GM21390 (cell line): ENCODE results near the gene FOXN3.

Source experiments
- ATAC-seq: cut with Tn5 transposase; IDR thresholded peaks from one replicate; pipeline ENCODE4 v1.9.1; 2021; ENCODE audit not compliant: unreplicated experiment

Gene FOXN3

DNA sequence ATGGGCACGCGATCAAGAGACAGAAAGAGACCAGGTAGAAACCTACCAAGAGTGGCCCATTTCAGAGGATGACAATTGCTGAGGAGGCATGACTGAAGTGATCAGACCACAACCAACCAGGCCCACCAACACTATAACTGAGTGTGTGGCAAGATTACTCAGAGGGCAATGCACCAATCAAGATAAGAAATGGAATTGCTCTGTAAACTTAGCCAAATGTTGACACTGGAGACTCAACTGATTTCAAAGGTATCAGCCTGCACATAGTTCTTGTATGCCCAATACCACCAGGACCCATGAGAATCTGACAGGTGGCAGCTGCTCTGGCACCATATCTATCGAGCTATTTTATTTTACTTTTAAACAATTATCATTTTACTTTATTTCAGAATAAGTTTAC, 128.9 kb downstream of the FOXN3 start:
- ATAC-seq = no peak

DNA sequence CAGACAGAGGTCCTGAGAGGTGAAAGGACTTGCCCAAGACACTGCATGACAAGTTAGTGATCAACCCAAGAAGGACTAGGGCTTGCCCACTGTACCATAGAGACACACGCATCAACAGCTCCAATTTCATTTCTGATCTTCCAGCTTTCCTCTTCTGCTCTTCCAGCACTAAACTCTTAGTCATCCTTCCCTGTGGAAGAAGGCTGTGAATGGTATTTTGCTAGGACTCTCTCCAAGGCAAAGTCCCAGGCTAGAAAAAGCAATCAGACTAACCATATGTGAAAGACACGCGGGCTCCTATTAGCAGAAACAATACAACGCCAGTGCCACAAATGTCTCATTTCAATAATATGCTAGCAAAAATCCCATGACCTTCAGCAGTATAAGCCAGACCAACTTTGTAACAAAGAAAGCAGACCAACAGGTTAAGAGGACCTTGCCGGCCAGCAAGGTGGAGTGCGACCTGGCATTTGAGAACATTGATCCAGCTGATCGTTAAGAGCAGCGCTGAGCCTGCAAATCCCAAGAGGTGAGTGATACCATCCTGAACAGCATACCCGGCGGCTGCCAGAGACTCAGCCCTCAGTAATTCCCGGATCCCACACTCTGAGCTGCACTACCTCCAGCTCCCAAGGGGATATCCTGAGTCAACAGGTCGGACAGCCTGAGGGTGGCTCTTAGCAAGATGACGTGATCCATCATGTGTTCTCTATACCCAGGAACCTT, 132.5 kb downstream of the FOXN3 start:
- ATAC-seq = no peak

DNA sequence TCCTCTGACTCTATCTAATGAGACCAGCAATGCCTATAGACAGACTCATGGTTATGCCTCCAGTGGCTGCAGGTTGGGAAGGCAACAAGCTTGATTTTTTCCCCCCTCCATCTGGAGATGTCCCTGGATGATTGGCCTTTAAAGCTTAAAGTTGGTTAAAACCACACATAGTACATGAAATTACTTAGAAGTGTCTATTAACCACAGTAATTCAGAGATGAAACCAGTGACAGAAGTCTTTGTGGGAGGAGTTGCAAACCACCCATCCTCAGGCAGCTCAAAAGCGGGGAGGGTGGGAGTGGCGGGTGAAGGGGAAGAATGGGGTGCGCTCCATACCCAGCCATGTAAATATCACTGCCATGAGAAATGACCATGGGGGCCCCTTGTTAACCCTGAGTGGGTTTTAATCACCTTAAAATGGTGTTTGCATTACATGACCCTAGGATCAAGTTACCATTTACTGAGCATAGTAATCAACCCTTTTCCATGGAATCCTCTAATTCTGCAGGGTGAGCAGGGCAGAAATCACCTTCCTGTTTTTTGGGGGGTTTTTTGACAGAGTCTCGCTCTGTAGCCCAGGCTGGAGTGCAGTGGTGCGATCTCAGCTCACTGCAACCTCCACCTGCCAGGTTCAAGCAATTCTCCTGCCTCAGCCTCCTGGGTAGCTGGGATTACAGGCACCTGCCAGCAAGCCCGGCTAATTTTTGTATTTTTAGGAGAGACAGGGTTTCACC, 133.5 kb downstream of the FOXN3 start:
- ATAC-seq = peak; percentile 95

DNA sequence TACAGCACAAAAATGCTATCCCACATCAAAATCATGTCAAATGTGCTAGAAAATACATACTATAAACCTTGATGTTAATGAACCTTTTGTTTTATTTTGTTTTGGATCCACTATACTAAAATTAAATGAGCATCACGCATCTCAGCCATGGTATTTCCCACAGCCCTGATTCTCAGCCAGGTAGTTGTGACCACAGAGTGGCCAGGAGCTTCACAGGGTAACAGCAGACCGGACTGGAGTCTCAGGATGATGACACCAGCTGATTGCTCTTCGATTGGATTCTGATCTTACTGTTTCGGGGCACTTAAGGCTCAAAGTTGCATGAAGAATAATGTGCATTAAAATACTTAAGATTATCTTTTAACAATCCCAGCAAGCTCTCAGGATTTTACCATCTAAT, 134.8 kb downstream of the FOXN3 start:
- no peak for ATAC-seq

DNA sequence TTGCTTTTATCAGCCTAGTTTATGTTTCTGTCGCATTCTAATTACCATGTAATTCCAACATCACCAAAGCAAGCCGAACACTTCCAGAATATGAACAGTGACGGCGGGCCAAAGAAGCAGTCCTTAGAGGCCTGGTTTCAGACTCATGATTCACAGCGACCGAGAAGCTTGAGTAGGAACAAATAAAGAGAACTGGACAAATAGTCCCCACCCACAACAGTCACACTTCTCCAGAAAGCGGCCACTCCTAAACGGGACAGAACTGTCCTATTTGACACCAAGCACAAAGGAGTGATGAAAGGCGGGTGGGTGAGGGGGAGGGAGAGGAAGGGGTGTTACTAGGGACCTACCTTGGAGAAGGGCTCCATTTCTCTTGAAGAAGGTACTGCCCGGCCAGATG, 136.4 kb downstream of the FOXN3 start:
- no peak for ATAC-seq

DNA sequence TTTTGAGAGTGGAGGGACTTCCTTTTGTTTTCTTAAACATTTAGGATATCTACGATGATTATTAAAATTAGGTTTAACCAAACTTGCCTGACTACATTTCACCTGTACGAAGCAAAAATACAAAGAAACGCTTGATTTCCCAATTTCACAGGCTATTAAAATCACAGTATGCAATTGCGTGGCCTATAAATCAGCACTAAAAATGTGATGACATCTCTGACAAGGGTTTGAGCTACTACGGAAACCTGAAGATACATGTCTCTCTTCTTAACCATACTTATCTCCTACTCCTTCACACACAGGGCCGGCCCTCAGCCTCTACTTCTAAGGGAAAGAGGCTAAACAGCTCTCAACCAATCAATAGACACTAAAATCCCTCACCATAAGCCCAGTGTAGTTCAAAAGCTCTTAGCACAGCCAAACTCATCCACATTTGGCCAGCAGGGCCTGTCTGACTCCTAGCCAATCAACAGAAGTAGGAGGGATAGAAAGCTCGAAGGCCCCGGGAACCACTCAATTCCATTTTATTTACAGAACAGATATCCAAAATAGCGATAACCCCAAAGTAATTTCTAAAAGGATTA, 137.3 kb downstream of the FOXN3 start:
- ATAC-seq = no peak

DNA sequence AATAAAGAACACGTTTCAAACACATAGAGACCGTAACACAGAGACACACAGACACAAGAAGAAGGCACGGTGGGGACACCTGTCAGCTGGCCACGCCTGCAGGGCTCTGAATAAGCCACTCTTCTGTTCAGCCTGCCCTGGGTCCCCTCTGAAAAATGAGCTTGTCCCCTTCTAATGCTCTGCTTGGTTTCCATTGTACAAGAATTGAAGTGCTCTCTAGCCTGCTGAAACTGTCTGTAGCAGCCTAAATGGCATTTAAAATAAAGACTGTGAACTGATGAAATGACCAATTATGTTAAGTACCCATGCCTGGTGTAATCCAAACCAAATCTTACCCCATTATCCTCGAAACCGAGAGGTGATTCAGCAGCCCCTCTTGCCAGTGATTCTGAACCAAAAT, 139.8 kb downstream of the FOXN3 start:
- no peak for ATAC-seq

DNA sequence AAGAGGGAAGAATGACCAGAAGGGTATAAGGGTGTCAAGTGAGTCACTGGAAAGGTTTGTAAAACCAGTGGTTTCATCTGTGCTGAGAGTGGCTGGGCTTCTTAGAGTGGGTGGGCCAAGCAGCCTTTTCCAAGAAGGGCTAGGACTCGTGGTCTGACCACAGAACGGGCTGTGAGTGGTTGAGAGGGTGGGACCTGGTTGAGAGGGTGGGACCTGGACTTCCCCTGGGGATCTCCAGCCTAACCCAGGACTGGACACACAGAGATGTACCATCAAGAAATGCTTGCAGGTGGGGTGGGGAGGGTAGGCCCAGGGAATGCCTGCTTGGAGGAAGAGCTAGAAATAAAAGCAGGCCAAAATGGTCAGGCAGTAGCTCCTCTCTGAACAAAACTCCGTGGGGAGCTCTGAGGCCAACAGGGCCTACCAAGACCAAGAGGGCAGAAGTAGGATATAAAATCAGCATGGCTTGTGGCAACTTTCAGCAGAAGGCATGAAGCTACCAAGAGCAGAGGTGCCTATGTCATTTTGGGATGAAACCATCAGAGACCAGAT, 140.5 kb downstream of the FOXN3 start:
- peak; percentile 93 for ATAC-seq

DNA sequence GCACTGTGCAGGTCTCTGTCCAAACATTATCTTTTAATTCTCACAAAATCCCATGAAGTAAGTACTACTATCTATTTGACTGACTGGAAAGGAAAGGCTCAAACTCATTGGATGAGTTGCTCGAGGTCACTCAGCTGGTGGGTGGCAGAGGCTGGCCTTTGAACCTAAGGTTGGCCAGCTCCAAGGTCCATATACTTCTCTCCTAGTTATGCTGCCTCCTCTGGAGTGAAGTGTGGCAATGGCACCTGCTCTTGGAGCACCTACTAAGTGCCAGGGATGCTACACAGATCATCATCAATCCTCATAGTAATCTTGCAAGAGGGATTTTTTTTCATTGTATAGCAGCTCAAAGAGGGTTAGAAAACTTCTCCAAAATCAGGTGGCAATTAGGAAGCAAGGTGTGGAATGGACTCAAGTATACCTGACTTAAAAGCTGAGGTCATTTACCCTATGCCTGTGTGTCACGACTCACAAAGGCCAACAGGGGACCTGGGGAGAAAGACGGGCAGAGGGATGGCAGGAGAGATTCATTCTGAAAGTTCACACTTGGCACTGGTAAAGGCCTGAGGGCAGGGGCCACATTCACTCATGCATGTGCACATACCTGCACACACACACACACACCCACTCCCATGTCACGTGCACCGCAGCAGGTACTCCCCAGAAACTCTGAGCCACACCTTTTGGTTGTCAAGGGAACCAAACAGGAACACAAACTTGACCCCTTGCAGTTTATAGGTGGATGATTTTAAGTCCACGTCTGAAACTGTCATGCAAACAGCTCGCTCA, 146.4 kb downstream of the FOXN3 start:
- ATAC-seq = peak; percentile 58

DNA sequence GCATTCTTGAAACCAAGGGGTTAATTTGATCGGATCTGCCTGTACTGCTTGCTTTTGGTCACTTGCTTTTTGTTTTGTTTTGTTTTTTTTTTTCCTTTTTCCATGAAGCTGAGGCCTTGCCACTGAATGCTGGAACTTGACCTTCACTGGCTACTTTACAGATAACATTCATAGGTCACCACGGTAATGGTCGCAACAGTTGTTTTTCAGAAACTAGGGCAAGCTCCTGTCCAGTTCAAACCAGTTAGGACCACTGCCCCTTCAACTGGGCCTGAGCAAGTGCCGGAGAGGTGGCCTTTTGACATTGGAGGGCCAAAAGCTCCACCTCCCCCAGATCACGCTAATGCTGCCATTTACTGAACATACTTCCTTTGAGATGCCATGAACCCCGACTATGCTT, 147.6 kb downstream of the FOXN3 start:
- no peak for ATAC-seq

DNA sequence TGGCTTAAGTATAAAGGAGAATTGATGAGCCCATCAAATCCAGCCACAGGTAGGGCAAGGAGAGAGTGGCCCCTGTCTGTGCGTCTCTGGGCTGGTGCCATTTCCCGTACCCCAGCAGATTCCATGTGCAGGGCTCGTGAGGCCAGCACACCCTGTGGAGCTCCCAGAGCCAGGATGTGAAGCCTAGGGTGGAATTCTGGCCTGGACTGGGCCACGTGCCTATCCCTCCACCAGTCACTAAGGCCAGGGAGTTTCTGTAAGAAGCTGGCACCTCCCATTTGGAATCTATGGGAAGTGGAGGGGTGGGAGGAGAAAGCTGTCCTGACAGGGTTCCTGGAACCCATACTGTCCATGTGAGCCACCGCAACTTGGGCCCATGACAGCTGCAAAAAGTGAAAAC, 148.5 kb downstream of the FOXN3 start:
- no peak for ATAC-seq

DNA sequence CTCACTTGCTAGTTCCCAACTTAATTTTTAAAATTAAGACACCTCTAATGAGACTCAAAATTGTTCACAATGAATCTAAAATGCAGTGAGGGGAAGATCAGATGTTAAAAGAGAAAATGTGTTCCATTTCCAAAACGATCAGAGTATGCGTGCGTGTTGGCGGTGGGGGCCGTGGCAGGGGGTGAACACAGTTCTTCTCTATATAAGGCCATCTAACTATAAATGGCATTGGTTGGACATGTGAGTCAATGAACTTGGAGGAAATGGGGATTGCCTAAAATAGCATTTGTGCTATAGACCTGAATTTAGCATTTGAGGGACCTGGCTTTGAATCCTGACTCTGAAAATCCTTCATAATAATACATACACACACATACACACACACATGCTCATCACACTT, 149.4 kb downstream of the FOXN3 start:
- ATAC-seq = no peak

DNA sequence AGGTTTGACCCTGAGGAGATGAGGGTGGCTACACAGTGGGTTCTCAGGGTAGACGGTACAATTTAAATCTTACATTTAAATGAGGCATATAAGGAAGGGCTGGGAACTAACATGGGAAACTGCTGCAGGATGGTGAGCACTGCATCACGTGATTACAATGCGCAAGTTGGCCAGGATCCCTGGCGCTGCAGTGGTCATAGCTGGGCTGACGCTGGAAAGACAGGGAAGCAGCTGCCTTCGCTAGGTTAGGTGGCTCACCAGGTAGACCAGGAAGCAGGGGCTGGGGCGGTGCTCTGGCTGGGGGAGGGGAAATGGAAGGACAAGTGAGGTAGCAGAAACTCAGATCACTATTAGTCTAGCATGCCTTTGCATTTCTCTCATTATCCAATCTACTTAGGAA, 149.9 kb downstream of the FOXN3 start:
- no peak for ATAC-seq

DNA sequence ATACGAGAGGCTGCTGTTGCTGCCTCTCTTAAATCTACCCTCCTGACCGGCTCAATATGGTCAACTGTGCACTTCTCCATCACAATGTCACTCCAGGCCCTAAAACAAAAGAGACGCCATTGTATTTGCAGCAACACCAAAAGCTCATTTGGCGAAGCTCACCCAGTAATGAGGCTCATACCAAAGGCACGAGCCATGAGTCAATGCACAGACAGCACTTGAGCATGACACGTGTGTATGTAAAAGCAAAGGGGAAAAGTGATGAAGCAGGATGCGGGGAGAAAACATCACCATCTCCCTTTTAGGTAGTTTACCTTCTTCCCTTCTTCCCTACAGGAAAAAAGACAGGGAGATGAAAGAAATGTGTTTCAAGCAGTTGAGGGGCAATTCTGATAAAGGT, 150.3 kb downstream of the FOXN3 start:
- ATAC-seq = no peak

DNA sequence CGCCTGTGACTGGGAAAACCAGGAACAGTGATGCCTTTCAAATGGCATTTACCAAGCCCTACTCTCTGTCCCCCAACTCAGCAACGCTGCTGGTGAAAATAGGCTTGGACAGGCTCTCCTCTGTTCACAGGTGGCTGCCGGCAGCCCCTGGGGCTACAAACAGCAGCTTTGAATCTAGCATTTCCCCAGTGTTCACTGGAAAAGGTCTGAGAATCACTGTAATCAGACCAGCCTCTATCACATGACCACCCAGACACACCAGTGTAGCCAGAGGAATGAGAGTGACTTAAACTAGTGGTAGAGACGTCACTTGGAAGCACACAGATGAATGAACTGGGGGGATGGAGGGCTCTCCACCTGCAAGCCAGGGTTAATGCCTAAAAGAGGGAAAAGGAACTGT, 151.8 kb downstream of the FOXN3 start:
- ATAC-seq = no peak

DNA sequence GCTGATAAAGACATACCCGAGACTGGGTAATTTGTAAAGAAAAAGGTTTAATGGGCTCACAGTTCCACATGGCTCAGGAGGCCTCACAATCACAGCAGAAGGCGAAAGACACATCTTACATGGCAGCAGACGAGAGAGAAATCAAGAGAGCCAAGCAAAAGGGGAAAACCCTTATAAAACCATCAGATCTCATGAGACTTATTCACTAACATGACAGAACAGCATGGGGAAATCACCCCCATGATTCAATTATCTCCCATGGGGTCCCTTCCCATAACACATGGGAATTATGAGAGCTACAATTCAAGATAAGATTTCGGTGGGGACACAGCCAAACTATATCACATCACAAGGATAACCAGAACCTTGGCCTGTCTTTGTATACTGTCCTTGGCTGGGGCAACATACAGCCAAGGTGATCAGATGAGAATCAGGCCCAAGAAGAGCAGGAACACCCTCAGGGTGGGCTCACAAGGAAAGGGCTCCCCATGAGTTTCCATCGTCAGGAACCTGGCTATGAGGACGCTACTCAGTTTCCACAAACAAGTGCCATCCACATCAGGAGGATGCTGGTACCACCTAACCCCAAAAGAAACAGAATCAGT, 152.7 kb downstream of the FOXN3 start:
- ATAC-seq = no peak

DNA sequence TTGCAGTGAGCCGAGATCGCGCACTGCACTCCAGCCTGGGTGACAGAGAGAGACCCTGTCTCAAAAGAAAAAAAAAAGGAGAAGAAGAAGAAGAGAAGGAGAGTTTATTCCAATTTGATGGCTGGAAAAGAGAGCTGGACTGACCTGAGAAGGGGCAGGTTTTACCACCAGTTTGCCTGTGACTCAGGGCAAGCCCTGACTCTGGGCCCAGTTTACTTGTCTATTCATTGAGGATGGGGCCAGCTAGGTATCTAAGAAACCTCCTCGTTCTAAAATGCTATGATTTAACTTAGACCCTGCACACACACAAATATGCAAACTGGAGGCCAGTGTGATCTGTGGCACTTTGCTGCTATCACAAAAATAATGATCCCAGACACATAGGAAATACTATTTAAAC, 155.0 kb downstream of the FOXN3 start:
- no peak for ATAC-seq

DNA sequence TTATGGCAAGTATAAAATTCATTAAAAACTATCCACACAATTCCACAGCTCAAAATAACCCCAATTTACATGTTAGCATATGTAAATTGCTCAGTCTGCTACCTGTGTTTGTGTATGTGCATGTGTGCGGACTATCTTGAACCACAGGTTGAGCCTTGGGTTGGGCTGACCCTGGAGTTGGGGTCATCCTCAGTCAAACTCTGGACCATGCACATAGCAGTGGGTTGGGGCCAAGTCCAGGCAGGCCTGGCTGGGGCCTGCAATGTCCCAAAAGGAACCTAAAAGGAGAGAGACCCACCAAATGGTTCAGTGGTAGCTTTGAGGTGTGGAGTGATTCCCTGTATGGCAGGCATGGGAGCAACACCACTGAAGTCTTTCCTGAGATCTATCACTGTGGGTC, 156.1 kb downstream of the FOXN3 start:
- ATAC-seq = no peak

DNA sequence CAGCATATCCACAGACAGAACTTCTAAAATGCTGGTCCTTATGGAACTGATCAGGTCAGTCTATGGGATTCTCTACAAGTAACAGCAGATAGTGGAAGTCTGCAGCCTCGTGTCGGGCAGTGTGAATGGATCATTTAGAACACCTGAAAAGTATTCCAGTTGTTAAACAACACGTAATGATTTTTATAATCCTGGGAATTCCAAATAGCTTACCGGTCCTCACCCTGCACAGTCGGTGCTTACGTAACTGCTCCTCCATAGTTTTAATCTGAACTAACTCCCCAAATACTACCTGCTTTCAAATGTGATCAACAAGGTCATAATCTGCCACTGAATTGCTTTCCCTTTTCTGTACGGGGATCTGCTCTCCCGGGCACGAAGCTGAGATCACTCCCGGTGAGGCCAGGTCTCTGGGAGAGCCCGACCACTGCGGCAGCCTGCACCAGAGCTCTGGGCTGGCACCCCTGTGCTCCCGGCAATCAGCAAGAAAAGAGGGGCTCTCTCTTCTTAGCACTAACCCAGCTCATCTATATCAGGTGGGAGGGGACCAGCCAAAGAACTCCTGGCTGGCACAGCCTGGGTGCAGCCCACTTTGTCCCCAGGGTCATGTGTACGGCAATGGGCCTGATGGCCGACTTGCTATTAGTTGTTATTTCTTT, 157.0 kb downstream of the FOXN3 start:
- no peak for ATAC-seq

DNA sequence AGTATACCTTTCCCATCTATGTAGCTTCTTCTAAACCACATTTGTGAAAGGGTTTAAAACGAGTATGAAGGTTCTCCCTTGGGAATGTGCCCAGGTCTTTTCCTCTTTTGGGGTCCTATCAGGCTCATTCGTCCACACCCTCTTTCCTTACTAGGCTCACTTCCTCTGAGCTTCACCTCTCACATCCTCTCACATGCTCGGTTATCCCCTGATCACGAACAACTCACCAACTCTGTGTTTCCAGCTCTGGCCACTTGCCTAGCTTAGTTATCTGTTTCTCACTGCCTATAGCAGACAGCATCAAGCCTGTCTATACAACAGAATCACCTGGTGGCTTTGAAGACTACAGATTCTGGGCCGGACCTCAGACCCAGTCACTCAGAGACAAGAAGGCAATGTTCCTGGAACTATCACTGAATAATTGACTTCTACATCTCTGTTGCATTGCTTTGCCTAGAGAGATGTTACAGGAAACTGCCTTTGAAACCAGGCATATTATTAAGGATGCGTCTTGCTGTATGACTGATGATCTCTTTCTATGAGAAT, 158.2 kb downstream of the FOXN3 start:
- ATAC-seq = peak; percentile 69
